HG03280 (cell line): ENCODE measurements around the gene HNF1B.

ENCODE experiments used
- ATAC-seq: cut with Tn5 transposase; IDR thresholded peaks from one replicate; pipeline ENCODE4 v1.9.1; 2021; ENCODE audit warnings: mild to moderate bottlenecking, moderate library complexity; ENCODE audit not compliant: unreplicated experiment

The HNF1B gene

DNA sequence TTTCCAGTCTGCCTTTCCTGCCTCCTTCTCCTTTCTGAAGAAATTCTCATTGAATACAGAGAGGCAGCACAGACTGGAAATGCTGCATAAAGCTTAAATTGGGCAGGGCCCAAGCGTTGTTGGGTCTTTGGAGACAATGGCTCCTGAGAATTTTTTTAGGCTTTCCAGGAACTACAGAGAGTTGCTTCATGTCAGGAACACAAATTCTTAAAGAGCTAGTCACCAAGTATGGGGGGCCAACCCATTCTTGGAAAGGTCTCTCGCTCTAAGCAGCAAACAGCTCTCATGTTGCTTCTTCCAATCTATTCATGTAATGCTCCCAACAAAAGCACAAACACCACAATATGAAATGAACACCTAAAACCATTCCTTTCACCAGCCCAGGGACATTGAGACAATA lies 6.9 kb downstream of the HNF1B start:
- ATAC-seq: no peak

DNA sequence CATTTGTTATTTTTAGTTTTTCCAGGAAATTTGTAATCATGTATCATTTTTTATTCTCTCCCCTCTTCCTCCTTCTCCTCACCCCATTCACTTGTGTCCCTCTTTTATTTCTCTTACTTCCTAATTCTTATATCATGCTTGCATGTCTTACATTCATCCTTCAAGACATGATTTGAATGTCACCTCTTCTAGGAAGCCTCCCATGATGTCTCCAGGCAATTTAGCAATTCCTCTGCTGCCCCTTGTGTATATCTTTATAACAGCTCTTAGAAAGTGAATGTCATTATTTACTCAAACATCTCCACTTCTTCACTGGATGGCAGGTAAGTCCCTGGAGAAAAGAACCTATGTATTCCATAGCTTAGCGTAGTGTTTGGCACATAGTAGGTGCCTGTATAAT lies 7.8 kb downstream of the HNF1B start:
- no peak for ATAC-seq

DNA sequence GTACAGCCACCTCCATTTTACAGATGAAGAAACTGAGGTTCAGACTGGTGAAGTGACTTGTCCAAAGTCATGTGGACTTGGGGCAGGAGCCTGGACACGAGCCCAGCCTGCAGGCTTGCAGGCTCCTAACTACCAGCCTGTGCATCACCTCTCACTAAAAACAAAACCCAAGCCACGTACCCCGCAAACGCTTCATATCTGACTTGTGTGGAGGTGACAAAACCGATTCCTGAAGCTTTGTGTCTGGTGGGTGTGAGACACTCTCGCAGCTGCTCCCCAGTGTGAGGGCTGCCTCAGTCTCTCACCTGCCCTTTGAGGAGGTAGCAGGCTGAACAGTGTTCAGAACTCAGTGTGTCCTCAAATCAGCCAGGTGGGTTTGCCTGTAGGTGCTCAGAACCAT lies 8.4 kb downstream of the HNF1B start:
- no peak for ATAC-seq

DNA sequence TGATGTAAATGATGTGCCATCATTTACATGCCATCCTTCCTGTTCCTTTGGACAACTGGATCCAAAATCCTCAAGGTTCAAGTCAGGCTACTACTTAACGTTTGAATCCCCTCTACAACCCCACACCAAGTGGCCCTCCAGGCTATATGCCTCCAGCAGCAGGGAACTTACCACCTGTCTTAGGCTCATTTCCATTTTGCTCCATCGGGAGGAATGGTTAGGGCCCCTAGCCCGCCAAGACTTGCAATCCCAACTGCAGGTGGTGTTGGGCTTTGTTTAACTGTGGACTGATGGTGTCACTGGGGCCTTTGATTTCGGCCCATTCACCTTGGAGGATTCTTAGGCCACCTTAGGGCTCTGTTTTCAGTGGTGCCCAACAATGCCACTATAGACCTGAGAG lies 9.7 kb downstream of the HNF1B start:
- no peak for ATAC-seq

DNA sequence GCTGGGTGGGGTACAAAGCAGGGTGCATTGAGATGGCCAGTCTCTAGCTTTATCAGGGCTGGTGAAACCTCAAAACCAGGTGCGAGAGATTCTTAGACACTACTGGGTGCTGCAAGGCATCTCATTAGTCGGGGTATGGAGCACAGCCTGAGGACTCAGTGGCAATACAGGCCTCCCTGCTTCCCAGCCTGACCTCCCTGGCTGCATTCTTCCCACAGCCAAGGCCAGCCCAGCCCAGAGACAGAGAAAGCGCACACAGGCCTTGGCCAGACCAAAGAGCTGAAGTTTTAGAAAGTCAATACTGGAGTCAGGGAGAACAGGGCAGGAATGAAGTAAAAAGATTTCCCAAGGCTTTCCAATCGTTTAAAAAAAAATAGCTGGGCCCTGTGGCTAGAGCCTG lies 12.5 kb downstream of the HNF1B start:
- ATAC-seq: no peak

DNA sequence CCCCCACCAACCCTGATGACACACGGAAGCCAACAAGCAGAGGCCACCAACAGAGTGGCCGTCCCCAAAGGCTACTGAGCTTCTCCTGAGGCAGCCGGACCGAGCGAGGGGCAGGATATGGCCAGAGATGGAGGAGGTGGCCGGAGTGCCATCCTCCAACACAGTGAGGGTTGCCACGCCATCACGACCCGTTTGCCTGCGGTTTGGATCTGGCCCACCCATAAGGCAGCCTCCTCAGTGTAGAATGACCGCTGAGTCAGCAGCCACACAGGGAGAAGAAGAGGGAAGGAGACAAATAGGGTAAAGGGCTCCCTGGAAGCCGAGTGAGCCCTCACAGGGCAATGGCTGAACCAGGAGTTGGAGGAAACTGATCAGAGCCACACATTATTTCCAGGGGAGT lies 13.8 kb downstream of the HNF1B start:
- ATAC-seq: no peak

DNA sequence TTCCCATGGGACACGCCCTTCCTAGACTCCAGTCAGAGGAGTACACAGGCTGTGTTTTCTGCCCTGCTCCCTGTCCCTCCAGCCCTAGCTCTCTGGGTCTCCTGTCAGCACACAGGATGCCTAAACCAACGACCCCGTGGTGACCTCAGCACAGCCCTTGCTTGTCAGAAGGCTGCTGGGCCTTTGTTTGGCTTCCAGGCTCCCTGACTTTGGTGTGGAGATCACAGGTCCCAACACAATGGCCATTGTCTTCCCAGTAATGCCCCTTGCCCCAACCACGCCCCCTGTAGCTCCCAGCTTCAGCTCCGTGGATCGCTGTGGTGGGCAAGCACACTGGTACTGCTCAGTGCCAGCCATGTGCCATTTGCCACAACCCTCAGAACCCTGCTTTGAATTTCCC lies 15.0 kb downstream of the HNF1B start:
- no peak for ATAC-seq

DNA sequence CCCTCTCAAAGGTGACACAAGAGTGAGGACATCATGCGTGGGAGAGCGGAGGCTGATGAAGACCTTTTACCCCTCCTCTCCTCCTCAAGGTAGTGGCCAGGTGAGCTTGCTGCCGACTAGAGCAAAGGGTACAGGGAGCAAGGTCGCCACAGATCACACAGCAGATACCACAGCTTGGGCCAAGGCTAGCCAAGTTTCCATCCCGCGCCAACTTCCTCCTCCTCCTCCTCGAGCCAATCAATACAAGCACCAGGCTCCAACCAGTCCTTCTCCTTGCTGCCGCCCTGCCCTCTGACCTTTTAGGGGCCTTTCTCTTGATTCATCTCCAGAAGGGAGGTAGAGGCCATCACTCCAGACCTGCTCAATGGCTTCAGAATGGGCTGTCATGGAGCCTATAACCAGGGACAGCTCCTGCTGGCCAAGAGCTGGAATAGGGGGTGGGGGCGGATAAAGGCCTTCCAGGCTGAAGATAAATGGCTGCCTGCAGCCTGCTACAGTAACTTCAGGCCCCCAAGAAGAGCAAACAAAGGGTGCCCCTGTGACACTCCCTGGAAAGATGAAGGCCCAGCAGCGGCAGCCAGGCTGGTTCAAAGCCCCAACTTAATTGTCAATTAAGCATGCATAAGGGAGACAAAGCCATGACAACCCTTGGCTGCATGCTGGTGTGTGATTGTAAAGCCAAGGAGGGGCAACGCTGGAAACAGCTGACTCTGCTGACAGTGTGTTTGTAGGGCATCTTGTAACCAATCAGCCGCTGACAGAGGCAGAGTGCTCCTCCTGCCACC lies 17.8 kb downstream of the HNF1B start:
- ATAC-seq: no peak

DNA sequence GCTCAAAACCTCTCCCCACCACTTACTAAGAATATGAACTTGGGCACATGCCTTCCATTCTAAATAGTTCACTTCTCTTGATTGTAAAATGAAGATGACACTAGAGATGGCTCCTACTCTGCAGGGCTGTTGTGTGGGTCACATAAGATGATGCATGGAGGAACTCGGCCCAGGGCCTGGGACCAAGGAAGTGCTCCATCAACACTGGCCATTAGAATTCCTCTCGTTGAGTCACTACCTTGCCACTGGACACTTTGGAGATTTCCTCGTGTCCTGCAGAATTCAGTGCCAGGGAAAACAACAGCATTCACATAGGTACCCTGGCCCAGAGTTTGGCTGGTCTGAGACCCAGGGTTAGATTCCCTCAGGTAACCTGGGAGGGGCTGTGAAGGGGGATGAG lies 18.6 kb downstream of the HNF1B start:
- ATAC-seq: no peak

DNA sequence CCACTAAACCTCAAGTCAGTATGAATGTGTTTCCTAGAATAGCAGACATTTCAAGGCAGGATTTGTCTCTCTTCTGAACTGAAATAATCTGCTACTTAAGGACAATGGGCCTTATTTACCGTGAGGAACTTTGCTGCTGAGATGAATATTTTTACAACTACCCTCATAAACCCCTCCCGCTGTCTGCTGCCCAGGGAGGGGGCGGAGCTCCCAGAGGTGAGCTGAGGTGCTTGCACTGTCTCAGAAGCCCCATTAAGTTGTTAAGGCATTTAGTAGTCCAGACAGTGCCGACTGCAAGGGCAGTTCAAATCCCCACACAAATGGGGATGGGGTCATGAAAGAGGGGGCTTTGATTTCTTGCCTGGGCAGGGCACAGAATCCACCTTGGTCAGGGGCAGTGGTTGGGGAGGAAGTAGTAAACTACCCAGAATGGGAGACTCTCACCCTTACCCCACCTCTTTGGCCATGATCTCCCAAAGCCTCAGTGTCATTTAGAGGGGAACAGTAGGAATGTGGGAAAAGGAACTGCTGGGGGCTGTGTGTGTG lies 19.2 kb downstream of the HNF1B start:
- ATAC-seq: no peak

DNA sequence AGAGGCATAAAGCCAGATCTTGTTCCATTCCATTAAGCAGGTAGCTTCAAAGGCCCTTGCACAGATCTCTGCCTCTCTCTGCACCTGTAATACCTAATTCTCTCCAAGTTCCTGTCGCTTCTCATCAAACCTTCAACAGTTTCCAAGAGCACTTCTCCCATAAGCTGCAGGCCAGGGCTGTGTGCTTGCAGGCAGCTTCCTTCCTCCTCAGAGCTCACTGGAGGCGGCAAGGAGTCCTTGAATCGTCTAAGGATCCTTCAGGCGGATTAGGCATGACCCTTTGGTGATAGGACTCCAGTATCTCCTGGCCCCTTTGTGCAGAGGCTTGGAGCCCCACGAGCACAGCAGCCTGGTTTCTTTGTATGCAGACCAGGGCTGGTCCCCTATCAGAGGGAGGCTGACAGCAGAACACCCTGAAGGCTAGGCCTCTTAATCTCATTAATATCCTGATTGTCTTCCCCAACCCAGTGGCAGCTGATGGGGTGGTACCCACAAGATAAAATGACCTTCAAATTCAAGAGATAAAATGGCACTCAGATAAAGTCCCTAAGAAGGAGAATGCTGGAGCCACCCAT lies 19.8 kb downstream of the HNF1B start:
- ATAC-seq: no peak

DNA sequence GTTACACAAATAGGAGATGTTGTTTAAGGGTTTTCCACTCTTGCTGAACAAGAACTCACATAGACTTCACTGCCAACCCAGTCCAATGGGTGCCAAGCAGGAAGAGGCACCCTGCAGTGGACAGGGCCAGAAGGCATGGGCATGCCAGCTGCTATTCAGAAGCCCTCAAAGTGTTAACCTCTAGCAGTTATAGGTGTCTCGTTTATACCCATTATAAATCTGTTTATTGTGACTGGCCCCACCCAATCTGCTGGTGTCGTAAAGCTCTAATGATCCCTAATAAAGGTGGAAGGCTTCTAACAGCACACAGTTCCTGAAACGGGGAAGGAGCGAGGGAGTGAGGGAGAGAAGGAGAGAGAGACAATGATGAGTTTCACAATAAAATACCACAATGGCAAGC lies 23.9 kb downstream of the HNF1B start:
- no peak for ATAC-seq

DNA sequence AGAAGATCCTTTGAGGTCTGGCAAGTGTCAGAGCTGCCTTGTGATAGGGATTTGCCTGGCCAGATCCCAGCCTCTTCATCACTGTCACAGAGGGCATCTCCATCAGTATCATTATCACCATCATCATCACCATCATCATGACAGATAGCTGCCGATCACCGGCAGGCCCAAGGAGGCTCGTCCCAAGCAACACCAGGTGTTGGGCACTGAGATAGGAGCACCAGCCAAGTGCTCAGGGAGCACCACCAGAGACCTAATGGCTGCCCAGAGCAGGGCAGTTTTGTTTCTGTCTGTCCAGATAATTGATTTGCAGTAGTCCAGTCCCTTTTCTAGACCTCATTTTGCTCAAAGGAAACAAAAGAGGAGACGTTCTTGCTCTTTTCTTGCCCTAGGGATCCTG lies 25.0 kb downstream of the HNF1B start:
- ATAC-seq: no peak

DNA sequence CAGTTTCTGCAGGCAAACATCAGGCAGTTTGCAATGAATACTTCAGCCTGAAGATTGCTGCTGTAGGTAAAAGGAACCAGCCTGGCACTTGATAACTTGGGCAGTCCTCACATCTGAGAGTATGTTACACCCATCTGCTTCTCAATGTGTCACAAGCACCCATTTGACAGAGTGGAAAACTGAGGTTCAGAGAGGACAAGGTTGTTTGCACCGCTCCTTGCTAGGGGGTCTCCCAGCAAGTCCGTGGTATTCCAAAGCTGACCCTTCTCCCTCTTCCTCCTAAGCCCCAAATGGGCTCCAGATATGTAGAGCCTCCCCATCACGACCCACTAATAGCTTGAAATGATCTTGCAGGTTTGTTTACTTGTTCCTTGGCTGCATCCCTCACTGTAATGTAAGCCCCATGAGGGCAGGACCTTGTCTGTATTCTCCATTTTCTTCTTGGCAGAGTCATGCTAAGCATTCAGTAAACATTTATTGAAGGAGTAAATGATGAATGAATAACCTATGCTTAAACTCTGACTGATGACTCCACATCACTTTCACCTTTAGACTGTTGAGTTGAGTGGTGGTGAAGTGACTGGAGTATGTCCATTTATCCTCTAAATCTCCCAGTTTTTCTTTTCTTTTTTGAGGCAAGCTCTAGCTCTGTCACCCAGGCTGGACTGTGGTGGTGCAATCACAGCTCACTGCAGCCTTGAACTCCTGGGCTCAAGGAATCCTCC lies 26.4 kb downstream of the HNF1B start:
- ATAC-seq: no peak

DNA sequence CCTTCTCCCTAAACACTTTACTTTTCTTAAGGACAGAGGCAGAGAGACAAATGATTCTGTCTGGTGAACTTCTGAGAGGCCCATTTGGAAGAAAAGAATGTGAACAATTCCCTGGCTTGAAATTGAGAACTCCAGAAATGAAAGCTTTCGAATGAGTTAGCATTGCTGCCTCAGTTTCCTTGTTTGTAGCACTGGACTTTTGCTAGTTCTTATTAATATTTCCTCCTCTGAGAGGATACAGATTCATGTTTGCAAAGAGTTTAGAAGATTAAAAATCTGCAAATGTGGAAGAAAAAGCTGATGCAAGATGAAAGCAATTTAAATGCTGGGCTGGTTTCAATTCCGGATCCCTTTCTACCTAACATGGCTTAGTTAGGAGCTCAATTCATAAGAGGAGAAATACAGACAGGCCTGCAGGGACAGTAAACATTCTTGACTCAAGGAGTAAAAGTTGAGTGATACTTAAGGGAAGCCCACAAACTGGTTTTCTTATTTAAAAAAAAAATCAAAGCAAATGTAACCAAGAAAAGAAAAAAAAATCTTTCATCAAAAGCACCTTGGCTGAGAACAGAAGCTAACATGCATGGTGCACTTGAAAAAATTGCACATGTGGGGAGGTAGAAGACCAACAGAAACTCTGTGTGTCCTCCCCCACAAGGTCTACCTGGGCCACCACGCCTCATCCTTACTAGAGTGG lies 27.1 kb downstream of the HNF1B start:
- no peak for ATAC-seq

DNA sequence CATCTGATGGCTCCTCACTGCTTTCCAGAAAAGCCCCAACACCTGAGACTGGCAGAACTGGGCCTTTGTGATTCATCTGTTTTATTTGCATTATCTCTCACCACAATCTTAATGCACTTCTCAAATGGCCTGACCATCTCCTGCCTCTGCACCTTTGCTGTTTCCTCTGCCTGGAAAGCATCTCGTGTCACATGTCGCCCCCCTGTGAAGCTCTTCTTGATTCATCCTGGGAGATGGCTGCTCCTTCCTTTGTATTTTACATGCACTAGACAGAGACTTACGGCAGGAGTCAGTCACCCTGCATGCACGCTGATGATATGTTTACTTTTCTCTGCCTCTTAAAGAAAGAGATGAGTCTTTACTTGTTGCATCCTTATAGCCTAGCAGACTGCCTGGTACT lies 30.0 kb downstream of the HNF1B start:
- ATAC-seq: no peak

DNA sequence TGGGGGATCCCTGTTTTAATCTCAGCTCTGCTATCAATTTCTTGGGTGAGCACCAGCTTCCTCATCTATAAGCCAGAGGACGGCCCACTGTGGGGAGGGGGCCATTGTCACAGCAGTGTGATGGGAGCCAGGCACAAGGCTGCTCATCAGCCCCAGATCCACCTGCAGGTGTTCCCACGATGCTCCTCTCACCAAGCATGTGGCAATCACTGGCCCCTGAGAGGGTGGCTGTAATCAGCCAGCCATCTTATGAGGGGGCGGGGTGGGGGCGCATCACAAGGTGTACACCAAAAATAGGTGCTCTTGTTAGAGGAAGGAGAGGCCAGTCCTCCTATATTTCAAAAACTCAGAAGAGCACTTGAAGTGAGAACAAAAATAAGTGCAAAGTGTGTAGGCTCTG lies 31.2 kb downstream of the HNF1B start:
- no peak for ATAC-seq

DNA sequence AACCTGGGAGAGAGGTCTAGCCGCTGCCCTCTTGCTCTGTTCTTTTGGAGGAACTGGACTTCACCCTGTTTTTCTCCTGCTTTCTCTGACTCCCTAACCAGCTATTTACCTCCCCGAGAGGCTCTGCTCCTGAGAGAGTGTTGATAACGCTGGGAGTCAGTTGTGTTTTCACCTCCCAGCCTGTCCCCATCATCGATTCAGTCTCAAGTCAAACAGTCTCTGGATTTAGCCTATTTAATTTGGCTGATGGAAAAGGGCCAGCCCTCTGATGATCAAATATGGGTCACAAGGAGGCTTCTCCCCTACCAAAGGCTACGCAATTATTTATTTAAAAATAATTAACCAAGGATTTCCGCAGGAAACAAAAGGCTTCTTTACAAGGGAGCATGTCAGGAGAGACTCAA lies 31.8 kb downstream of the HNF1B start:
- ATAC-seq: no peak

DNA sequence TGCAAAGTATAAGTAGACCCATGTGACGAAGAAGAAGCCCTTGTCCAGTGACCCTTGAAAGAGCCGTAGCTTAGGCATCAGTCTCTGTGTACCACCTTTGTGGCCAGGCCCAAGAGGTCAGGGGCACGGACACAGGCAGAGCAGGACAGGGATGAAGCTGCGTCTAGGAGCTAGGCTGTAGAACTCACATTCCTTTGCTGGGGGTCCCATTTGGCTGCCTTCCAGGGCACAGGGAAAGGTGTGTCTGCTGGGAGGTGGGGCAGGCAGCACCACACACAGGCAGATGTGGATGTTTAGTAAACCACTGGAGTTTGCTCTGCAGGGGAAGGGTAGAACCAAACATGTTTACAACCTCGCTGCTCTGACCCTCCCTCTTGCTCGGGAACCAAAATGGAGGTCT lies 33.7 kb downstream of the HNF1B start:
- no peak for ATAC-seq

DNA sequence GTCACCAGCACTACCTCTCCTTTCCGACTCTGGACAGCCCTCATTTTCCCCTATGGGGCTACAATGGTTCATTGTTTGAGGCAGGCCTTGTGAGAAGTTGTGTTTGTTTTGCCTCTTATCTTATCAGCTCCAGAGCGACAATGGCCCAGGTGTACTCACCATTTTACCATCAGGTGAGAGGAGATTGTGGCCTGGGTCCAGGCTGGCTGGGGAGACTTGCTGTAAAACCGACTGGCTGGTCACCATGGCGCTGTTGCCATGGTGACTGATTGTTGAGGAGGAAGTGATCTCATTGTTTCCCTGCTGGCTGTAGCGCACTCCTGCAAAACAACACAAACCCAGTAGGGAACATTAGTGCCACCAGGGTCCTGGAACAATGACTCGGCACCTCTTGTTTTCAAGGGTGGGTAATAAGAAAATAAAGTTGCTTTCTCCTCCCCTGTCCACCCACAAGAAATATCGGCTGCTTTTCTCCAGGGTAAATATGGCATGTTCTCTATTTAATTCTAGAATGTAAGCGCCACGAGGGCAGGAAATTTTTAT lies 34.4 kb downstream of the HNF1B start:
- ATAC-seq: no peak

DNA sequence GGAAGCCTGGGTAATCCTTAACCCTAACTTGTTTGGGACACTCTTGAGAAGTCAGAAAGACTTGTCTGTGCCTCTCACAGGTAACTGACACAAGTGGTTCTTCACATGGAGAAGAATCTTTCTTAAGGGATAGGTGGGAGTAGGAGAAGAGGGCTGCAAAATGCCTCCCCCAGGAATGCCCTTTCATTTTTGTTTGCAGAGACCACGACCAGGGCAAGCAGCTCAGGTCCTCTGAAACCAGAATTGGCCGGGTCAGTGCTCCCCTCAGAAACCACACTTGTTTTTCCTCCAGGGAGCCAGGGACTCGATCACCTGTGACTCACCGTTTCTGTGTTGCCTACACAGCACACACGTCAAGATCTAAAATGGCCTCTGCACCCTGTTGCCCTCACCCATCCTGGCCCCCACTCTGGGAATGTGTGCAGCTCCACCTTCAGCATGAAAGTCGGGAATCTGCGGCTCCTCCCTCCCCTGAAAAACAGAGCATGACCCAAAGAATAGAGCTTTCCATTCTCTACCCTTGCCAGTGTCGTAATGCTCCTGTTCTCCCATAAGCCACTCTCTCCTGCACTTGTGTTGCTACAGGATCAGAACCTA lies 36.1 kb downstream of the HNF1B start:
- no peak for ATAC-seq
